Endothelial cell of umbilical vein (primary cell): ENCODE measurements around the gene KCNIP3.

ENCODE experiments used
- EZH2 ChIP-seq: IDR thresholded peaks from 2 replicates; pipeline ENCODE4 v1.6.1; 2012; ENCODE audit warnings: borderline replicate concordance, low read depth, mild to moderate bottlenecking, moderate library complexity, low read length, inconsistent platforms; ENCODE audit not compliant: severe bottlenecking
- POLR2A ChIP-seq: IDR thresholded peaks from 2 replicates; pipeline ENCODE4 v1.6.1; 2012; ENCODE audit warnings: low read depth, mild to moderate bottlenecking, control low read depth, low read length
- POLR2AphosphoS5 ChIP-seq: IDR thresholded peaks from 2 replicates; pipeline ENCODE4 v1.6.1; 2012; ENCODE audit warnings: low read depth, mild to moderate bottlenecking, control low read depth, low read length, moderate library complexity; ENCODE audit not compliant: insufficient read depth
- TF ChIP-seq, protein P1 (sequence below), 2 donors: IDR thresholded peaks; 1 replicate in 1 of 2; 2 replicates in 1 of 2; pipeline ENCODE4 v1.5.1; 2011; ENCODE audit warnings: low read length in 2 of 2, mild to moderate bottlenecking in 2 of 2, moderate library complexity in 2 of 2, control low read depth in 1 of 2, inconsistent platforms in 1 of 2, low read depth in 1 of 2; ENCODE audit not compliant: insufficient read depth in 1 of 2; ENCODE audit errors: extremely low read depth in 1 of 2

DNA sequence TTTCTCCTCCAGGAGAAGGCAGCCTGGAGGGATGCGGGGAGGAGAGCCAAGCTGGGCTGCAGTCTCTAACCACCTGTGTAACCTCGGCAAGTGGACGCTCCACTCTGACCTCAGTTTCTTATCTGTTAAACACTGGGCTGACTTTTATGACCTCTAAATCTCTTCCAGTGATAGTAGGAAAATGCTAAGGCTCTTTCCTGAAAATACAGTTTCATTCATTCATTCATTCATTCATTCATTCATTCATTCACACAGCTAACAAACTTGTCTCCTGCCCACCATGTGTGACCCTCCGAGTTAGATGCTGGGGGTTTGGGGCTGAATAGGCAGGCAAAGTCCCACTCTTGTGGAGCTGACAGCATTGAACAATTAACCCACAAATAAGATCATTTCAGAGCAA lies 13.6 kb upstream of the KCNIP3 start:
- no peak for TF ChIP-seq POLR2A
- TF ChIP-seq EZH2: no peak
- TF ChIP-seq, protein P1, sequence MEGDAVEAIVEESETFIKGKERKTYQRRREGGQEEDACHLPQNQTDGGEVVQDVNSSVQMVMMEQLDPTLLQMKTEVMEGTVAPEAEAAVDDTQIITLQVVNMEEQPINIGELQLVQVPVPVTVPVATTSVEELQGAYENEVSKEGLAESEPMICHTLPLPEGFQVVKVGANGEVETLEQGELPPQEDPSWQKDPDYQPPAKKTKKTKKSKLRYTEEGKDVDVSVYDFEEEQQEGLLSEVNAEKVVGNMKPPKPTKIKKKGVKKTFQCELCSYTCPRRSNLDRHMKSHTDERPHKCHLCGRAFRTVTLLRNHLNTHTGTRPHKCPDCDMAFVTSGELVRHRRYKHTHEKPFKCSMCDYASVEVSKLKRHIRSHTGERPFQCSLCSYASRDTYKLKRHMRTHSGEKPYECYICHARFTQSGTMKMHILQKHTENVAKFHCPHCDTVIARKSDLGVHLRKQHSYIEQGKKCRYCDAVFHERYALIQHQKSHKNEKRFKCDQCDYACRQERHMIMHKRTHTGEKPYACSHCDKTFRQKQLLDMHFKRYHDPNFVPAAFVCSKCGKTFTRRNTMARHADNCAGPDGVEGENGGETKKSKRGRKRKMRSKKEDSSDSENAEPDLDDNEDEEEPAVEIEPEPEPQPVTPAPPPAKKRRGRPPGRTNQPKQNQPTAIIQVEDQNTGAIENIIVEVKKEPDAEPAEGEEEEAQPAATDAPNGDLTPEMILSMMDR (IDR thresholded peaks at IDR 0.05; ENCODE audit: extremely low read depth in 1 of 2, insufficient read depth in 1 of 2, low read depth in 1 of 2, low read length in 2 of 2): no peak
- no peak for TF ChIP-seq POLR2AphosphoS5
